Epidermal melanocyte (primary cell): ENCODE data around the gene LCE1A.

Experiments
- DNase-seq: peaks from one replicate; pipeline ENCODE4 v3.0.0; 2011; ENCODE audit warnings: low spot score; ENCODE audit not compliant: insufficient read length

The LCE1A gene

GRCh38 chr1:152827173-152827572, at the start of gene LCE1A:
LCE1A (plus strand) TSS chr1:152827473; CDS start chr1:152827473, 0 bp downstream.
- DNase-seq, result no peak

- DNase-seq, result no peak
These were observed 49.6 kb upstream of the LCE1A start for GRCh38 chr1:152777510-152778137.

- DNase-seq, result no peak
These were observed 44.2 kb upstream of the LCE1A start for GRCh38 chr1:152783095-152783494.

- no peak for DNase-seq
These were observed 41.2 kb upstream of the LCE1A start, which contains the start of gene LCE1E for GRCh38 chr1:152786077-152786476. LCE1E (plus strand) TSS chr1:152786257; CDS start chr1:152787300, 1,043 bp downstream.

- DNase-seq, result no peak
These were observed 31.6 kb upstream of the LCE1A start for GRCh38 chr1:152795686-152796085.

GRCh38 chr1:152796421-152796820, 30.9 kb upstream of the LCE1A start, which contains the start of gene LCE1D:
LCE1D (plus strand) TSS chr1:152796721; CDS start chr1:152797795, 1,074 bp downstream.
- no peak for DNase-seq

- no peak for DNase-seq
These were observed 25.9 kb upstream of the LCE1A start for GRCh38 chr1:152801333-152801732.

GRCh38 chr1:152806576-152806975, 20.7 kb upstream of the LCE1A start, which contains the start of gene LCE1C:
LCE1C (minus strand) TSS chr1:152806651; CDS start chr1:152805478, 1,173 bp downstream.
- DNase-seq, result no peak

GRCh38 chr1:152811050-152811449, 16.2 kb upstream of the LCE1A start:
- DNase-seq, result no peak

- DNase-seq, result no peak
These were observed 15.6 kb upstream of the LCE1A start, which contains the start of gene LCE1B for GRCh38 chr1:152811671-152812070. LCE1B (plus strand) TSS chr1:152811971; CDS start chr1:152812447, 476 bp downstream.

GRCh38 chr1:152817309-152817708, 10.0 kb upstream of the LCE1A start:
- no peak for DNase-seq

GRCh38 chr1:152823294-152823693, 4.0 kb upstream of the LCE1A start:
- no peak for DNase-seq

GRCh38 chr1:152824964-152825363, 2.3 kb upstream of the LCE1A start:
- DNase-seq, result no peak

GRCh38 chr1:152836870-152837269, 9.6 kb downstream of the LCE1A start:
- no peak for DNase-seq

- no peak for DNase-seq
These were observed 15.3 kb downstream of the LCE1A start, which contains the start of gene LCE6A for GRCh38 chr1:152842556-152842955. LCE6A (plus strand) TSS chr1:152842856; CDS start chr1:152843521, 665 bp downstream.

GRCh38 chr1:152855661-152856060, 28.4 kb downstream of the LCE1A start:
- no peak for DNase-seq

GRCh38 chr1:152858062-152858461, 30.8 kb downstream of the LCE1A start:
- no peak for DNase-seq

- no peak for DNase-seq
These were observed 32.4 kb downstream of the LCE1A start, which contains the start of gene LCE7A for GRCh38 chr1:152859696-152860095. LCE7A (plus strand) TSS chr1:152859996; CDS start chr1:152860698, 702 bp downstream.

GRCh38 chr1:152860129-152860528, 32.9 kb downstream of the LCE1A start:
- DNase-seq, result no peak

- no peak for DNase-seq
These were observed 34.1 kb downstream of the LCE1A start for GRCh38 chr1:152861374-152861773.

GRCh38 chr1:152864443-152864842, 37.2 kb downstream of the LCE1A start:
- no peak for DNase-seq

- no peak for DNase-seq
These were observed 39.0 kb downstream of the LCE1A start for GRCh38 chr1:152866321-152866720.
